GM21390 (cell line): ENCODE results near the gene TNFRSF13B.
"Not testable (repeated sequence)": the region's sequence is repeated elsewhere in the genome, so short reads cannot be mapped to it uniquely, and the experiment has no call there.

Experiments used
- ATAC-seq: cut with Tn5 transposase; IDR thresholded peaks from one replicate; pipeline ENCODE4 v1.9.1; 2021; ENCODE audit not compliant: unreplicated experiment

Gene TNFRSF13B

DNA sequence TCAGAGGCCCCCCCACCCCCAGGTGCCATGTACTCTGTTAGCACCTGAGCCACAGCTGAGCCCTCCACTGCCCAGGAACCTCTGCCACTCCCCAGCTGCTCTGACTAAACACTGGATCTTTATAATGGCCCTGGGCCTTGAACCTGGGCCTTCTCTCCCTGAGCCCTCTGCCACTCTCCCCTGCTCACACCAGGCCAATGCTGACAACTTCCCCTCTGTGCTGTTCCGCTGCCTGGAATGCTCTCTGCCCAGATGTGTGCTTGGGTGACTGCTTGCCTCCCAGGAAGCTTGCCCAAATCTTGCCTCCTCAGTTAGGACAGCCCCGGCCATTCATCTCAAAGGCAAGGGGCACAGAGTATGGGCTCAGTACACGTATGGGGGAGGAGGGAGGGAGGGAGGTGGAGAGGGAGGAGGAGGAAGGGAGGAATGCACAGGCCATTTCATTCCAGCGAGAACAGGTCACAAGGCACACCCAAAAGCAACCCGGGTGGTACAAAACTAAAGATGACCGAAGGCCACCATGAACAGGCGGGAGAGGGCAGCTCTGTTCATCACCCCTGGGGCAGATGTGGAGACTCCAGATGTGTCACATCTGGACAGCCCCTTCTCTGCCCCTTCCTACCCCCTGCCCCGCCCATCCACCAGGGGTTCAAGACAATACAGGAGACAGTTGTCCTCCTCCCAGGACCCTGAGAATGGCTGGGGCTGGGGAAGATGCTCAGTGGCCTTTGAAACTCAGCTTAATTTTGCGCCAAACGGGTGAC, 15.3 kb upstream of the TNFRSF13B start:
- ATAC-seq = no peak

GRCh38 chr17:16986391-16986790, 14.5 kb upstream of the TNFRSF13B start:
- ATAC-seq = no peak

DNA sequence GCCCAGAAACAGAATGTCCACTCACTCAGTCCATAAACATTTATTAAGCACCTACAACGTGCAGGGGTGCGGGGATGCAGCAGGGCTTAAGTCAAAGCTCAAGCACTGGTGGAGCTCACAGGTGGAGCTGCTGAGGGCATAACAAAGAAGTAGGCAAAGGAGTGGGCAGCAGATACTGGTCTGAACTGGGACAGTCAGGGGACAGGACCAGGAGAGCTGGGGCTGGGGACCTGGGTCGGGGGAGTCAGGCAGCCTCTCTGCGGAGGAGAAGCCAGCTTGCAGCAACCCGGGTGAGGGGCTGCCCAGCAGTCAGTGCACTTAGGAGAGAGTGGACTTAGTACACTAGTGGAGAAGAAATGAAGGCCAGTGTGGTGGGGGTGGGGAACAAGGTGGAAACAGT, 10.0 kb upstream of the TNFRSF13B start:
- ATAC-seq = no peak

- peak; percentile 46 for ATAC-seq
Observed at GRCh38 chr17:16980813-16981731, 9.2 kb upstream of the TNFRSF13B start.

- no peak for ATAC-seq
Observed at GRCh38 chr17:16980061-16980460, 8.1 kb upstream of the TNFRSF13B start.

- ATAC-seq = not testable (repeated sequence)
Observed at GRCh38 chr17:16979237-16979823, 7.4 kb upstream of the TNFRSF13B start.

DNA sequence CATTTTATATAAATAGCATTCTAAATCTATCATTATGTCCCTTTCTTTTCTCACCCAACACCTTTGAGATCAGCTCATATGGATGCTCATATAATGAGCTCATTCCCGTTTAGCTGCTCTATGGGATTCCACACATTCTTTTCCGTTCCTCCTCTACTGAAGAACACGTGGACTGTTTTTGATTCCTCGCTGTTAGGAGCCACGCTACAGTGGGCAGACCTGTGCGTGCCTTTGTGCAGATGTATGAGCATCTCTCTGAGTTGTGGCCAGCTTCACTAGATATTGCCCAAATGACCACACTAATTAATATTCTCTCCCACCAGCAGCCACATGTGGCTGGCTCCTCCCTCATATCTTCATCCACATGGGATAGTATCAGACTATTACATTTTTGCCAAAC, 6.0 kb upstream of the TNFRSF13B start:
- no peak for ATAC-seq

DNA sequence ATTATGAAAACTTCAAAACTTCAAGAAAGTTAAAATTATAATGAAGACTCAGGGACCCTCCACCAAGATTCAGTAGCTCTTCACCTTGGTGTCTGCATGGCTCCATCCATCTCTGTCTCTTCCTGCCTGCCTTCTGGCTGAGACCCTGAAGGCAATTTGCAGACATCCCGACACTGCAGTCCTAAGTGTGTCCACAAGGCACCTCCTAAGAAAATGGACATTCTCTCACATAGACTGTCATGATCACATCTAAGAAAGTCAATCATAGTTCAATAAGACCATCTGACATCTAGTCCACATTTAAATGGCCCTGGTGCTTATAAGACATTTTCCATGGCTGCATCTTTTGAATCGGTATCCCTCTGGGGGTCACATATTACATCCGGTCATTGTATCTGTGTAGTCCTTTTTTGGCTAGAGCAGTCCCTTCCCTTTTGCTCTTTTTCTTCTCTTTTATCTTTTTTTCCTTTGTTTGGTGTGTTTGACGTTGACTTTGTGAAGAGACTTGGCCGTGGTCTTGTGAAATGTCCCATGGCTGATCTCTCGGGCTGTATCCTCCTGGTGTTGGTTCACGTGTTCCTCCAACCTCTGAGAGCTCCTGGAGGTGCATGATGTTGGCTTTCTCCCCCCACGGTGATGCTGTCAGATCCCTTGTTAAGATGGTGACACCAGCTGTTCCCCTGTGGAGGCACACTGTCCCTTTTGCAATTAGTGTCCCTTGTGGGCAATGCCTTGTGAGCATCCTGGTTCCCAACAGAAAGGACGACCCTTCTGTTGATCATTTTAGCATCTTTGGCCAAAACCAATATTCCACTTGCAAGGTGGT, 5.0 kb upstream of the TNFRSF13B start:
- ATAC-seq = no peak

DNA sequence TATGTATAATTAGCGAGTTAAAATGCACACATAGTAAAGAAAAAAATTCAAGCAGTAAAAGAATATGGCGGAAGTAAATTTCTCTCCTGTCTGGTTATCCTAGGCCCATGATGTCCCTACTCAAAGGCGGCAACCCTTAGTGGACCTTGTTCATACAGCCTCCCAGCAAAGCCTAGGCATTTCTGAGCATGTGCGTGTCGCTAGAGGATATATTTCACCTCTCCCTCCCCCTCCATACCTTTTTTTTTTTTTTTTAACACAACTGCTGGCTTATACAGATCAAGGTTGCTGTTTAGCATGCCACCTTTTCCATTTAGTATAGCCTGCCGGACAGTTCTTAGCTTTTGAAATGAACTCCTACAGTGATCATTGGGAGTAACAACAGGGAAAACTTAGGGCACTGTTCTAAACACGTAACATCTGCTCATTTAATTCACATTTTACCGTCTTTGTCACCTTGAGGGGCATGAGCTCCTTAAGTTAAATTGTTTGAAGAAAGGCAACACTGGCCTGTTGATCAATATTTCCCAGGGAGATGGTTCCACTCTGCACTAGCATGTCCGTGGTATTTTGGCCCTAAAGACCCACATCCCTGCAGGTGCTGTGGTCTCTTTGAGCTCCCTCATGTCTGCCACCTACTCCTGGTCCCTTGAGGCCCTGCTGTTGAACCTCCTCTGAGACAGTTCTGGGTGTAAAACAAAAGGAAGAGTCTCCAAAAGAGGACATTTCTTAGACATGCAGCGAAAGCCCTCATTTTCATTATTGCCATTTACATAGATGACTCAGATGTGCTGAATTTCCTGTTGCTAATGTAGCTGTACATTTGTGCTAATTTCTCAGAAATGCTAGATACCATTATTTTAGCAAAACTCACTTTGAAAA, 4.1 kb upstream of the TNFRSF13B start:
- no peak for ATAC-seq

GRCh38 chr17:16975277-16975651, 3.3 kb upstream of the TNFRSF13B start:
- ATAC-seq = no peak

DNA sequence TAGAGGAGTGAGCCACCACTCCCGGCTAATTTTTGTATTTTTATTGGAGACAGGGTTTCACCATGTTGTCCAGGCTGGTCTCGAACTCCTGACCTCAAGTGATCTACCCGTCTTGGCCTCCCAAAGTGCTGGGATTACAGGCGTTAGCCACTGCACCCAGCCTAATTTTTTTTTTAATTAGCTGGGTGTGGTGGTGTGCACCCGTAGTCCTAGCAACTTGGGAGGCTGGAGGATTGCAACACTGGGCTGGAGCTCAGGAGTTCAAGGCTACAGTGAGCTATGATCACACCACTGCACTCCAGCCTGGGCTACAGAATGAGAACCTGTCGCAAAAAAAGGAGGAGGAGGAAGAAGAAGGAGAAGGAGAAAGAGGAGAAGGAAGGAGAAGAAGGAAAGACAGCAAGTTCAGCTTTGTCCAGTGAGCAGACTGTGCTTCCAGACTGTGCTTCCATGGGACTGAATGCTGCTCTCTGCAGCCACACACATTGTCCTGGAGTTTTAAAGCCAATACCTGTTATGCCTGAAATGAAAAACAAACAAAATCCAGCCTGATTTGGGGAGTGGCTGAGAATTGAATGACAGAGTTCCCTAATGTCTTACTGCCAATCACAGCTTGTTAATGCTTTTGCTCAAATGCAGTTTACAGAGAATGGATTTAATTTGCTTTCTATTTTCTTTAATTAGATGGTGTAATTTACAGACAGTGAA, 2.8 kb upstream of the TNFRSF13B start:
- no peak for ATAC-seq

DNA sequence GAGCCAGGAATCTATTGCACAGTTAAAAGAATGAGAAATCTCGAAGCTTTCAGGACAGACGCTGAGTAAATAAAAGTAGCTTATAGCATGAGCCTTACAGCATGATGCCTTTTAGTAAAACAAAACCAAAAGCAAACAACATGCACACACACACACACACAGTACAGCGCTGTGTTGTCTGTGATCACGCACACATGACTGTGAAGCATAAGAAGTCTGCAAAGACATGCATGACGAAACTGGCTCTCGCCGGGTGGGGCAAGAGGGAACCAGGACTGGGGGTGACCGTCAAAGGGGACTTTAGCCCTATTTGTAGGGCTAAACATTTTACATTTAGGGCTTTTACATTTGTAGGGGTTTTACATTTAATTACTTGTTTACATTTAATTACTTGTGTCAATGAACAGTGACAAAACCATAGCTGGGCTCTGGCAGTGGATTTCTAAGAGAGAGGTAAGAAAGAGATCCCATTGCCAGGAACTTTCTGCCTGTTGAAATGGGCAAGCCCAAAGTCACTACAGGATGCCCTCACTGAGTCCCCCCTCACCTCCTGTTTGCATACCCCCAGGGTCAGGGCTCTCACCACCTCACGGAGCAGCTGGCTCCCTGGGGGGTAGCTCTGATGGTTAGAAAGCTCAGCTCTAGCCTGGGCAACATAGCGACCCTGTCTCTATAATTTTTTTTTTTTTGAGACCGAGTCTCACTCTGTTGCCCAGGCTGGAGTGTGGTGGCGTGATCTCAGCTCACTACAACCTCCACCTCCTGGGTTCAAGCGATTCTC, 2.0 kb upstream of the TNFRSF13B start:
- ATAC-seq = peak; percentile 27

- ATAC-seq = not testable (repeated sequence)
Observed at GRCh38 chr17:16973043-16973442, 1.1 kb upstream of the TNFRSF13B start.

DNA sequence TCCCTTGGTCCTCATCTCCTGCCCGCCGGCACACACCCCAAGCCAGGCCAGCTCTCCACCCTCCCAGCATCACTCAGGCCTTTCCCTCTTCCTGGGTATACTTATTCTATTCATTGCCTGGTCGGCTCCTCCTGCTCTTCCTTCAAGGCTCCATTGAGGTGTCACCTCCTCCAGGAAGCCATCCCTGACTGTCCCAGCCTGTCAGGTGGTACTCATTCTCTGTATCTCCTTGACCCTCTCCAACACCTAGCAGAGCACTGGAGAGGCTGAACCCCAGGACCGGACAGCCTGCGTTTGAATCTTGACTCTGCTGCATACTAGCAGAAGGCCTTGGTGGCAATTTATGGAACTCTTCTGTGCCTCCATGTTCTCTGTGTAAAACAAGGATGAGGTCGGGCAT, 428 bp upstream of the TNFRSF13B start:
- ATAC-seq = no peak

- ATAC-seq = no peak
Observed at GRCh38 chr17:16969931-16970906, 1.7 kb downstream of the TNFRSF13B start.

DNA sequence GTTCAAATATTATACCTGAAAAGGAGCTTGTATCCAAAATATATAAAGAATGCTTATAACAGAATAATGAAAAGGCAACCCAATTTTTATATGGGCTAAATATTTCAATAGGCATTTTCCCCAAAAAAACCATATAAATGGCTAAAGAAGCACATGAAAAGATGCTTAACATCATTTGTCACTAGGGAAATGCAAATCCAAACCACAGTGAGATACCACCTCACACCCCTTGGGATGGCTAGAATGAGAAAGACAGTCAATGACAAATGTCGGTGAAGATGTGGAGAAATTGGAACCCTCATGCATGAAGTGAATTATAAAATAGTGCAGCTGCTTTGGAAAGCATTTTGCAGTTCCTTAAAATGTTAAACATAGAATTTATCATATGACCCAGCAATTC, 3.1 kb downstream of the TNFRSF13B start:
- ATAC-seq = no peak

DNA sequence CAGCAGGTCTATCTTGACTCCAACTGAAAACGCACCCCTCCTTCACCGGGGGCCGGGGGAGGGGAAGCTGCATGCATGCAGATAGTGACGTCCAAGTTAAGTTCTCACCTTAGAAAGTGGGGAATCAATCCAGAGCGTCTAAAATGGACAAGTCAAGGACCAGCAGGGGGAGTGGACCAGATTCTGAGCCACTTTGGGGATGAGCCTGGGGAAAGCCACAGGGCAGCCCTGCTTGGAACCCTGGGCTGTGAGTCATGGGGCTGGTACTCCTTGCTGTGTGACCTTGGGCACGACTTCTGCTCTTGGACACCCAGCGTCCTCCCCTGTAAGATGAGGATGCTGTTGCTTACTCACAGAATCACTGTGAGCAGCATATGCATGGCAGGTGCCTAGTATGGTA, 9.1 kb downstream of the TNFRSF13B start:
- no peak for ATAC-seq
